DOHH2 (cell line): ENCODE results near the gene ILK.

Experiments
- H3F3A ChIP-seq: fragments of 200-600 bp; sonication (generic), shearing (Covaris generic); 2 replicates; pipeline ENCODE4 v1.6.0; 2016; ENCODE audit warnings: antibody characterized with exemption, mild to moderate bottlenecking; ENCODE audit not compliant: control insufficient read depth, insufficient read depth
- H3K27ac ChIP-seq: fragments of 200-600 bp; sonication (generic); 2 replicates; pipeline ENCODE4 v1.5.1; 2014; ENCODE audit warnings: low read depth, mild to moderate bottlenecking, low read length, moderate library complexity
- H3K27me3 ChIP-seq: fragments of 200-600 bp; sonication (generic); 2 replicates; pipeline ENCODE4 v1.6.1; 2014; ENCODE audit warnings: mild to moderate bottlenecking, low read length, mixed read lengths; ENCODE audit not compliant: control insufficient read depth
- H3K36me3 ChIP-seq: fragments of 200-600 bp; sonication (generic); 2 replicates; pipeline ENCODE4 v1.6.1; 2014; ENCODE audit warnings: mild to moderate bottlenecking, low read length, moderate library complexity, mixed read lengths; ENCODE audit not compliant: control insufficient read depth
- H3K4me1 ChIP-seq: fragments of 200-600 bp; sonication (generic); 2 replicates; pipeline ENCODE4 v1.6.1; 2014; ENCODE audit warnings: mild to moderate bottlenecking, low read length, mixed read lengths; ENCODE audit not compliant: control insufficient read depth
- H3K4me2 ChIP-seq: fragments of 200-600 bp; sonication (generic); 2 replicates; pipeline ENCODE4 v1.6.0; 2014; ENCODE audit warnings: mild to moderate bottlenecking, low read length, moderate library complexity
- H3K4me3 ChIP-seq: fragments of 200-600 bp; sonication (generic); 2 replicates; pipeline ENCODE4 v1.5.1; 2014; ENCODE audit warnings: mild to moderate bottlenecking, low read length, mixed read lengths
- H3K79me2 ChIP-seq: fragments of 200-600 bp; sonication (generic); 2 replicates; pipeline ENCODE4 v1.6.1; 2014; ENCODE audit warnings: mild to moderate bottlenecking, low read length, mixed read lengths; ENCODE audit not compliant: control insufficient read depth
- H3K9me2 ChIP-seq: fragments of 200-600 bp; sonication (generic); replicated peaks from 2 replicates; pipeline ENCODE4 v1.6.1; 2014; ENCODE audit warnings: mild to moderate bottlenecking, low read length, mixed read lengths; ENCODE audit not compliant: control insufficient read depth
- H3K9me3 ChIP-seq: fragments of 200-600 bp; sonication (generic); 2 replicates; pipeline ENCODE4 v1.6.1; 2014; ENCODE audit warnings: antibody characterized with exemption, low read length, mixed read lengths; ENCODE audit not compliant: control insufficient read depth, insufficient read depth
- H4K20me1 ChIP-seq: fragments of 200-600 bp; sonication (generic); 2 replicates; pipeline ENCODE4 v1.6.0; 2014; ENCODE audit warnings: low read depth, mild to moderate bottlenecking, antibody characterized with exemption, low read length, moderate library complexity; ENCODE audit not compliant: control insufficient read depth, insufficient read depth
- EZH2phosphoT487 ChIP-seq: fragments of 200-600 bp; sonication (generic); IDR thresholded peaks from 2 replicates; pipeline ENCODE4 v1.6.1; 2017; ENCODE audit warnings: borderline replicate concordance, mild to moderate bottlenecking, antibody characterized with exemption, low read length, moderate library complexity, mixed read lengths
- TF ChIP-seq, protein P1 (sequence below): fragments of 200-600 bp; sonication (generic); IDR thresholded peaks from one replicate; pipeline ENCODE4 v1.5.1; 2014; ENCODE audit warnings: antibody characterized with exemption, mild to moderate bottlenecking, low read depth, low read length; ENCODE audit not compliant: poor library complexity, severe bottlenecking

Gene ILK

DNA sequence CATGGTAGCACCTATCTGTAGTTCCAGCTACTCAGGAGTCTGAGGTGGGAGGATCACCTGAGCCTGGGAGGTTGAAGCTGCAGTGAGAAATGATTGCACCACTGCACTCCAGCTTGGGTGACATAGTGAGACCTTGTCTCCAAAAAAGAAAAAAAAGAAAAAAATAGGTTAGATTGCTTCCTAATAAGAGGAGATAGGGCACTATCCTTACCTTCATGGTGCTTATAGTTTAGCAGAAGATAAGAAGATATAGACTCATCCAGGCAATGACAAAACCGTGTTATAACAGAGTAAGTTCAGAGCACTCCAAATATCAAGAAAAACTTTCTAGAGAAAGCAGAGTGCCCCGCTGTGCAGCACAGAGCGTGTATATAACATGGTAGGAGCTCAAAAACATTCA, 42.3 kb upstream of the ILK start:
- no peaks in the 10 kb centered on the region for H3K9me3 ChIP-seq
- no peaks in the 10 kb centered on the region for H3F3A ChIP-seq
- no peak overlapping the region for H3K4me3 ChIP-seq
- TF ChIP-seq, protein P1, sequence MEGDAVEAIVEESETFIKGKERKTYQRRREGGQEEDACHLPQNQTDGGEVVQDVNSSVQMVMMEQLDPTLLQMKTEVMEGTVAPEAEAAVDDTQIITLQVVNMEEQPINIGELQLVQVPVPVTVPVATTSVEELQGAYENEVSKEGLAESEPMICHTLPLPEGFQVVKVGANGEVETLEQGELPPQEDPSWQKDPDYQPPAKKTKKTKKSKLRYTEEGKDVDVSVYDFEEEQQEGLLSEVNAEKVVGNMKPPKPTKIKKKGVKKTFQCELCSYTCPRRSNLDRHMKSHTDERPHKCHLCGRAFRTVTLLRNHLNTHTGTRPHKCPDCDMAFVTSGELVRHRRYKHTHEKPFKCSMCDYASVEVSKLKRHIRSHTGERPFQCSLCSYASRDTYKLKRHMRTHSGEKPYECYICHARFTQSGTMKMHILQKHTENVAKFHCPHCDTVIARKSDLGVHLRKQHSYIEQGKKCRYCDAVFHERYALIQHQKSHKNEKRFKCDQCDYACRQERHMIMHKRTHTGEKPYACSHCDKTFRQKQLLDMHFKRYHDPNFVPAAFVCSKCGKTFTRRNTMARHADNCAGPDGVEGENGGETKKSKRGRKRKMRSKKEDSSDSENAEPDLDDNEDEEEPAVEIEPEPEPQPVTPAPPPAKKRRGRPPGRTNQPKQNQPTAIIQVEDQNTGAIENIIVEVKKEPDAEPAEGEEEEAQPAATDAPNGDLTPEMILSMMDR, result no peak
- no peak for TF ChIP-seq EZH2phosphoT487
- no peaks in the 10 kb centered on the region for H3K36me3 ChIP-seq
- no peaks in the 10 kb centered on the region for H3K27me3 ChIP-seq
- H4K20me1 ChIP-seq, result no peaks in the 10 kb centered on the region
- H3K9me2 ChIP-seq, result no peaks in the 10 kb centered on the region
- H3K4me2 ChIP-seq, result no peak overlapping the region
- no peak overlapping the region for H3K27ac ChIP-seq
- H3K4me1 ChIP-seq, result no peaks in the 10 kb centered on the region
- no peaks in the 10 kb centered on the region for H3K79me2 ChIP-seq

GRCh38 chr11:6563121-6563619, 40.4 kb upstream of the ILK start:
- TF ChIP-seq, protein P1, result no peak
- no peak for TF ChIP-seq EZH2phosphoT487
- H3K4me2 ChIP-seq, result no peak overlapping the region
- no peaks in the 10 kb centered on the region for H3F3A ChIP-seq
- H3K27me3 ChIP-seq, result no peaks in the 10 kb centered on the region
- no peaks in the 10 kb centered on the region for H3K4me1 ChIP-seq
- no peaks in the 10 kb centered on the region for H3K9me3 ChIP-seq
- H3K9me2 ChIP-seq, result no peaks in the 10 kb centered on the region
- H3K79me2 ChIP-seq, result no peaks in the 10 kb centered on the region
- no peak overlapping the region for H3K4me3 ChIP-seq
- no peak overlapping the region for H3K27ac ChIP-seq
- H3K36me3 ChIP-seq, result no peaks in the 10 kb centered on the region
- H4K20me1 ChIP-seq, result no peaks in the 10 kb centered on the region

DNA sequence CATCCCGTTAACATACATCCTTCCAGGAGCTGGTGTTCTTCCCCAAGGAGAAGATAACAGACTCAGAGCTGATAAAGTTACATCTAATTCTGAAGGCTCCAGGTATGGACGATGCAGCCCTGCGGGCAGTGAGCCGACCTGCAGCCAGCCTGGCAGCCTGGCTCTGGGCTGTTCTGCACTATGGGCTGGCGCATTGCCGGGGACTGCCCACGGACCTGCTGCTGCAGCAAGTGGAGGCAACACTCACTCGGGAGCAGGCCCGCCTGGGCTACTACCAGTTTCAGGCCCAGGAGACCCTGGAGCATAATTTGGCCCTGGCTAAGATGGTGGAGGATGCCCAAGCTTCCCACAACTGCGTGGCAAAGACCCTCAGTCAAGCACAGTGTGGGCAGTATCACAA, 39.9 kb upstream of the ILK start:
- Histone ChIP-seq H3K4me3 (no peak overlapping the region), H3K27ac (no peak overlapping the region), H3F3A (no peaks in the 10 kb centered on the region), H3K4me1 (no peaks in the 10 kb centered on the region), H3K4me2 (no peak overlapping the region), H3K9me3 (no peaks in the 10 kb centered on the region), H3K9me2 (no peaks in the 10 kb centered on the region), H3K36me3 (no peaks in the 10 kb centered on the region), H3K27me3 (no peaks in the 10 kb centered on the region), H3K79me2 (no peaks in the 10 kb centered on the region), H4K20me1 (no peaks in the 10 kb centered on the region)
- no peak for TF ChIP-seq EZH2phosphoT487
- TF ChIP-seq, protein P1, result no peak

DNA sequence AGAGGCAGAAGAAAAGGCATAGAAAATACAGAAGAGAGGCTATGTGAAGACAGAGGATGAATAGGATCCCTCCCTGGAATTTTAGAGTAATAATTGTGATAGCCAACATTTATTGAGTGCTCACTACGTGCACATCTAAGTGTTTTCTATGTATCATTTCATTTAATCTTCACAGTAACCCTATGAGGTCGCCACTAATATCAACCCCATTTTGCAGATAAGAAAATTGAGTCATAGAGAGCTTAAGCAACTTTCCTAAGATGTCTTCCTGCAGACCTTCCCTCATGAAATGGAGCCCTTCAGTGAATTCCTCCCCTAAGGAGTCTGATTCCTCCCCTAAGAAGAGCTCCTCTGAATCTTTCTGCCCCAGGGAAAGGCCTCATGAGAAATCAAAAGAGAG, 38.2 kb upstream of the ILK start:
- H3K27me3 ChIP-seq, result no peaks in the 10 kb centered on the region
- no peak overlapping the region for H3K27ac ChIP-seq
- no peaks in the 10 kb centered on the region for H3K9me2 ChIP-seq
- no peaks in the 10 kb centered on the region for H4K20me1 ChIP-seq
- no peaks in the 10 kb centered on the region for H3K9me3 ChIP-seq
- no peaks in the 10 kb centered on the region for H3F3A ChIP-seq
- no peaks in the 10 kb centered on the region for H3K36me3 ChIP-seq
- H3K4me3 ChIP-seq, result no peak overlapping the region
- H3K4me1 ChIP-seq, result no peaks in the 10 kb centered on the region
- H3K4me2 ChIP-seq, result no peak overlapping the region
- no peak for TF ChIP-seq EZH2phosphoT487
- TF ChIP-seq, protein P1, result no peak
- H3K79me2 ChIP-seq, result no peaks in the 10 kb centered on the region
